Cardiac muscle cell (in vitro differentiated cells and primary cell): ENCODE measurements around the gene RAB13. TPM values are rescaled to one million over a fixed set of nuclear protein-coding genes. Genes with fewer than 3 reads are reported as not detected.
"Not testable (repeated sequence)": the region's sequence is repeated elsewhere in the genome, so short reads cannot be mapped to it uniquely, and the experiment has no call there.

Experiments
- DNase-seq, 2 donors: peaks; one replicate each; pipeline versions ENCODE4 v3.0.0 to v3.0.0-alpha.2; 2010 to 2017; ENCODE audit warnings: low read depth in 1 of 2, low spot score in 1 of 2
- H3K27ac ChIP-seq: fragments of 200-600 bp; sonication (generic); 2 replicates; pipeline ENCODE4 v1.5.1; 2016
- H3K27me3 ChIP-seq: fragments of 200-600 bp; sonication (generic); 2 replicates; pipeline ENCODE4 v1.6.0; 2016; ENCODE audit warnings: control low read depth
- H3K36me3 ChIP-seq: fragments of 200-600 bp; sonication (generic); 2 replicates; pipeline ENCODE4 v1.5.1; 2016; ENCODE audit warnings: control low read depth
- H3K4me1 ChIP-seq: fragments of 200-600 bp; sonication (generic); 2 replicates; pipeline ENCODE4 v1.8.1; 2017; ENCODE audit warnings: low read depth, mild to moderate bottlenecking, mixed run types
- H3K4me3 ChIP-seq: fragments of 200-600 bp; sonication (generic); 2 replicates; pipeline ENCODE4 v1.5.1; 2016; ENCODE audit warnings: mild to moderate bottlenecking
- H3K9me3 ChIP-seq: fragments of 200-600 bp; sonication (generic); 2 replicates; pipeline ENCODE4 v1.5.1; 2017; ENCODE audit warnings: low read depth, mild to moderate bottlenecking, control low read depth
- polyA plus RNA-seq: library from polyadenylated mRNA; unstranded; fragments of >200 nt; fragmentation: Nextera tagmentation; extraction: Ambion mirVana; gene quantifications from 2 replicates; pipeline ENCODE4 v1.2.1, GENCODE V29; 2016
- total RNA-seq: library from RNA; depleted of rRNA; stranded (reverse); fragments of >200 nt; gene quantifications from 2 replicates; pipeline ENCODE4 v1.2.3, GENCODE V29; 2016
- TF ChIP-seq, protein P1 (sequence below): IDR thresholded peaks from 2 replicates; pipeline ENCODE4 v1.5.1; 2012; ENCODE audit warnings: low read depth, mild to moderate bottlenecking, low read length

Gene RAB13
- total RNA-seq (30.6 and 37.6 TPM in 2 replicates), polyA plus RNA-seq (90.6 and 108 TPM in 2 replicates)

DNA sequence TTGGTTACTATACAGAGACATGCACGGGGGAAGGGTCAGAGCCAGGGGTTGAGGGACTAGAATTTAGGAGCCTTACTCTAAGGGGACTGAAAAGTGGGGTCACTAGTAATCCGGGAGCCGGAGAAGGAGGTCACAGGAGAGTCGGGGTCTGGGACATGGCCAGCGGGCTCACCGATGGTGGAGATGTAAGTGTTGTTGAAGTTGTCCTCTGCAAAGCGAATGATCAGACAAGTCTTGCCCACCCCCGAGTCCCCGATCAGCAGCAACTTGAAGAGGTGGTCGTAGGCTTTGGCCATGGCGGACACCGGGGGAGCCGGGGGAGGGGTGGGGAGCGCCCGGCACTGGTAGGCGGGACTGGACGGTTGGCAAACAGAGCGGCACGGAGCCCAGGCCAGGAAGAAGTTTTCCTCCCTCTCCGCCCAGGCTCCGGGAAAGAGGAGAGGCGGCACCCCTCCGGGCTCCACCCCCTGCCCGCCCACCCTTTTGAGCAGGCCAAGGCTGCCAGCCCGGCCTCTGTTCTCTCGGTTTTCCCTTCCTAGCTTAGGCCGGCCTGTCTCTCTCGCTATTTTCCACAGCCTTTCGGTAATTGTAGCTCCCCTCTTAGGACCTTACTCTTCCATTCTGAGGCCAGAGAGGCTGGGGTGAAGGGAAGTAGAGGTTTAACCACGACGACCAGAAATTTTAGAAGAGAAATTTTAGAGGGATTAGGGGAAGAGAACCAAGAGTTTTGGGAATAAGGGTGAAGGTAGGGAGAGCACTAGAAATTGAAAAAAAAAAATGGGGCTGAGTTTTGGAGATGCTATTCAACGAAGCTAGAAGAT lies at the start of gene RAB13:
Gene RAB13 (minus strand): TSS at position 399 of the 821 bp plus-strand sequence. CDS start 103 bp downstream, at position 296.
- TF ChIP-seq, protein P1, sequence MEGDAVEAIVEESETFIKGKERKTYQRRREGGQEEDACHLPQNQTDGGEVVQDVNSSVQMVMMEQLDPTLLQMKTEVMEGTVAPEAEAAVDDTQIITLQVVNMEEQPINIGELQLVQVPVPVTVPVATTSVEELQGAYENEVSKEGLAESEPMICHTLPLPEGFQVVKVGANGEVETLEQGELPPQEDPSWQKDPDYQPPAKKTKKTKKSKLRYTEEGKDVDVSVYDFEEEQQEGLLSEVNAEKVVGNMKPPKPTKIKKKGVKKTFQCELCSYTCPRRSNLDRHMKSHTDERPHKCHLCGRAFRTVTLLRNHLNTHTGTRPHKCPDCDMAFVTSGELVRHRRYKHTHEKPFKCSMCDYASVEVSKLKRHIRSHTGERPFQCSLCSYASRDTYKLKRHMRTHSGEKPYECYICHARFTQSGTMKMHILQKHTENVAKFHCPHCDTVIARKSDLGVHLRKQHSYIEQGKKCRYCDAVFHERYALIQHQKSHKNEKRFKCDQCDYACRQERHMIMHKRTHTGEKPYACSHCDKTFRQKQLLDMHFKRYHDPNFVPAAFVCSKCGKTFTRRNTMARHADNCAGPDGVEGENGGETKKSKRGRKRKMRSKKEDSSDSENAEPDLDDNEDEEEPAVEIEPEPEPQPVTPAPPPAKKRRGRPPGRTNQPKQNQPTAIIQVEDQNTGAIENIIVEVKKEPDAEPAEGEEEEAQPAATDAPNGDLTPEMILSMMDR: no peak
- H3K27me3 ChIP-seq: no peaks in the 10 kb centered on the region
- peak; percentile 89 to 91 for DNase-seq
- H3K27ac ChIP-seq: peak within 1 kb of the TSS; percentile 47
- H3K9me3 ChIP-seq: no peaks in the 10 kb centered on the region
- H3K4me3 ChIP-seq: peak within 1 kb of the TSS; percentile 64
- H3K36me3 ChIP-seq: no peaks in the 10 kb centered on the region
- no peaks in the 10 kb centered on the region for H3K4me1 ChIP-seq

DNA sequence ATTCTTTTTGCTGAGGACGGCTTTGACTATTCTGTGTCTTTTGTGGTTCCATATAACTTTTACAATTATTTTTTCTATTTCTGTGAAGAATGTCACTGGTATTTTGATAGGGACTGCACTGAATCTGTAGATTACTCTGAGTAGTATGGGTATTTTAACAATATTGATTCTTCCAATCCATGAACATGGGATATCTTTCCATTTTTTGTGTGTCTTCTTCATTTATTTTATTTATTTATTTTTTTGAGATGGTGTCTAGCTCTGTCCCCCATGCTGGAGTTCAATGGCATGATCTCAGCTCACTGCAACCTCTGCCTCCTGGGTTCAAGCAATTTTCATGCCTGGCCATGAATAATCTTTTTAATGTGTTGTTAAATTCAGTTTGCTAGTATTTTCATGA lies 47.6 kb upstream of the RAB13 start:
- H3K36me3 ChIP-seq, H3K27me3 ChIP-seq, H3K9me3 ChIP-seq, H3K4me1 ChIP-seq, H3K4me3 ChIP-seq, DNase-seq, H3K27ac ChIP-seq: not testable (repeated sequence)

DNA sequence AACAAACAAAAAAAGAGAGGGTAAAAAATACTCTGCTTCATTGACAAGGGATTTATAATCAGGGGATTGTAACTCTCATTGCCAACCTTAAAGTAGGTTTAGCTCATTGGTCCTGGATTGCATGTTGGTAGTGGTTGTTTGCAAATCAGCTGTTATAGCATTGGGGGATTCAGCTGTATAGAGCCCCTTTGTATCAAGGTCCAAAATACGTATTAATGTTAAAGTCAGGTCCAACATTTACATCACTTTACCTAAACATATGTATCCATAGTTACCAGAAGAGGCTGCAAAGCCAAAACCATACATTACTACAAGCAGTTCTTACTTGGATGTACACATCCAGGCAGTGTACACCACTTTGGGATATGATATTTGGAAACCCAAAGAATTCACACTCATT lies 33.8 kb upstream of the RAB13 start:
- TF ChIP-seq, protein P1: no peak
- Histone ChIP-seq H3K27ac (no peak overlapping the region), H3K4me1 (no peaks in the 10 kb centered on the region), H3K36me3 (no peaks in the 10 kb centered on the region), H3K9me3 (no peaks in the 10 kb centered on the region), H3K4me3 (no peak overlapping the region), H3K27me3 (no peaks in the 10 kb centered on the region)
- DNase-seq: no peak

DNA sequence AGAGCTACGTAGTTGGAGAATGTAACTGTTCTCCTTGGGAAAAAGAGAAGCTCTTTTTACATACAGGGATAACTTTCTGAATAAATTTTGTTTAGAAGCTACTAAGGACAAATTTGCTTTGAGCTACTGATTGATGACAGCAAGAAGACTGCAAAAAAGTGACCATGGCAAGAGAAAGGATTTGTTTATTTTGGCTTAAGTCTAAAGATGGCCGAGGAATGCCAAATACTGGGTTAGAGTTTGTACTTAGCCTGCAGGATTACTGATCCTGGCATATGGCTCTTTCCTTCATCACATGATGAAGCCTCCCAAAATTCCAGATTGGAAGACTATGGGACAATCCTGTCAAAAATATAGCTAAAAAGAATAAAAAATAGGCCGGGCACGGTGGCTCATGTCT lies 33.1 kb upstream of the RAB13 start:
- H3K9me3 ChIP-seq: no peaks in the 10 kb centered on the region
- DNase-seq: no peak
- H3K4me1 ChIP-seq: no peaks in the 10 kb centered on the region
- TF ChIP-seq, protein P1: no peak
- no peak overlapping the region for H3K27ac ChIP-seq
- no peaks in the 10 kb centered on the region for H3K36me3 ChIP-seq
- H3K27me3 ChIP-seq: no peaks in the 10 kb centered on the region
- no peak overlapping the region for H3K4me3 ChIP-seq

DNA sequence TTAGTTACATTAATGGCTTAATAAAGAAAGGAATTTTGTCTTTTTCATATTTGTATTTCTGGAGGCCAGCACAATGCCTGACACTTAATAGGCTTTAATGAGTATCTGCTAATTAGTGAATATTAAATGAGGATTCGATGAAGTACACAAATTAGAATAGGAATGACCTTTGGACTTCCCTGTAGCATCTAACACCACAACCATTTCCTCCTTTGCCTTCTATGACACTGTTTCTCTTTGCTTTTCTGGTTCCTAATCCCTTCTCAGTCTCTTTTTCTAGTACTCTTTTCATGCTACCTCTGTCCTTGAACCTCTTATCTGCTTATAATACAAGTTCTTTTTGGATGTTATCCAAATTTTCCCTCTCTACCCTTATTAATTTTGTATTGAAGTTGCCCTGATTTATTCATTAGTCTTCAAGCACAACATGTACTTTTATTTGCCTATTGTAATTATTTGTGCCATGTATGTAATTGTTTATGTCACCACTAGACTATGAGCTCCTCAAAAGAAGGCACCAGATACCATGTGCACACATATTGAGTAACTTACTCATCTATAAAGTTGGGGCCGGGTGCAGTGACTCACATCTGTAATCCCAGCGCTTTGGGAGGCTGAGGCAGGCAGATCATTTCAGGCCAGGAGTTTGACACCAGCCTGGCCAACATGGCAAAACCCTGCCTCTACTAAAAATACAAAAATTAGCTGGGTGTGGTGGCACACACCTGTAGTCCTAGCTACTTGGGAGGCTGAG lies 28.2 kb upstream of the RAB13 start:
- Histone ChIP-seq H3K9me3 (no peaks in the 10 kb centered on the region), H3K36me3 (no peaks in the 10 kb centered on the region), H3K4me3 (no peak overlapping the region), H3K27me3 (no peaks in the 10 kb centered on the region), H3K27ac (no peak overlapping the region), H3K4me1 (no peaks in the 10 kb centered on the region)
- peak in 1 of 2 donors; percentile 44 for DNase-seq
- TF ChIP-seq, protein P1: no peak

DNA sequence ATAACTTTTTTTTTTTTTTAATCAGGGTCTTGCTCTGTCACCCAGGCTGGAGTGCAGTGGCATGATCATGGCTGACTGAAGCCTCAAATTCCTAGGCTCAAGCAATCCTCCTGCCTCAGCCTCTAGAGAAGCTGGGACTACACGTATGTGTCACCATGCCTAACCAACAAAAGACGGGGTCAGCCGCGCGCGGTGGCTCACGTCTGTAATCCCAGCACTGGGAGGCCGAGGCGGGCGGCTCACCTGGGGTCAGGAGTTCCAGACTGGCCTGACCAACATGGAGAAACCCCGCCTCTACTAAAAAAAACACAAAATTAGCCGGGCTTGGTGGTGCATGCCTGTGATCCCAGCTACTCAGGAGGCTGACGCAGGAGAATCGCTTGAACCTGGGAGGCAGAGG lies 26.4 kb upstream of the RAB13 start:
- H3K27me3 ChIP-seq, H3K27ac ChIP-seq, H3K36me3 ChIP-seq, H3K4me1 ChIP-seq, H3K9me3 ChIP-seq, H3K4me3 ChIP-seq, DNase-seq: not testable (repeated sequence)
